HG02678 (cell line): ENCODE results near the gene ZNF407.

Experiments used
- ATAC-seq: cut with Tn5 transposase; IDR thresholded peaks from one replicate; pipeline ENCODE4 v1.9.1; 2021; ENCODE audit warnings: mild to moderate bottlenecking, moderate library complexity; ENCODE audit not compliant: unreplicated experiment

ZNF407 gene

GRCh38 chr18:75035928-75036327, 438.3 kb downstream of the ZNF407 start:
- ATAC-seq: no peak

- no peak for ATAC-seq
Measured at GRCh38 chr18:75036917-75037688, 439.4 kb downstream of the ZNF407 start.

DNA sequence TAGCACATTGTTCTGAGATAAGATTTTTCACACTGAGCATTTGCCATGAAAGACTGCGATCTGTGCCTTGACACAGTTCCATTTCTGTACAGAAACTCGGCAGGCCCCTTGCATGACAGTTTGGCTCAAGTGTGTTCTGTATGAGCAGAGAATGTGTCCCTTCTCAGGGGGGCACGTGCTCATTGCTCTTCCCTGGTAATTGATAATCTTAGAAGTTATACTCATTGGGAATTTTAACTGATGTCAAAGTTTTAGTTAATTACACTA, 440.0 kb downstream of the ZNF407 start:
- no peak for ATAC-seq

GRCh38 chr18:75041586-75041985, 443.9 kb downstream of the ZNF407 start:
- ATAC-seq: no peak

GRCh38 chr18:75043478-75043877, 445.8 kb downstream of the ZNF407 start:
- no peak for ATAC-seq

DNA sequence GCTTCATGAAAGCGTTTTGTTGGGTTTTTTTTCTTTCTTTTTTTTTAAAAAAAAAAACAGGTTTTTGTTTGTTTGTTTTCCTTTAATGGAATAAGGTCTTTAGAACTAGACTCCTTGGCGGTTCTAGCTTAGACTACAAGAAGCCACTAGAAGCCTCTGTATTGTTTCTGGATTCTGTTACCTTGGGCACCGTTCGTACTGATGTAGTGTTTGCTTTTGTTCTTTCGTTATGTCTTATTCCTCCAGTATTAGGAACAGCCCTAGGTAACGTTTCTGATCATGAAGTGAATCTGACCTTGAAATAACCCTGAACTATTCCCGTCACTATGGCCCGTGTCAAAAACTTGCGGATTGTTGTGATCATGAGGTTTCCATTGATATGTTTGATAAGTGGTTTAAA, 446.6 kb downstream of the ZNF407 start:
- no peak for ATAC-seq

- no peak for ATAC-seq
Measured at GRCh38 chr18:75044791-75045190, 447.1 kb downstream of the ZNF407 start.

DNA sequence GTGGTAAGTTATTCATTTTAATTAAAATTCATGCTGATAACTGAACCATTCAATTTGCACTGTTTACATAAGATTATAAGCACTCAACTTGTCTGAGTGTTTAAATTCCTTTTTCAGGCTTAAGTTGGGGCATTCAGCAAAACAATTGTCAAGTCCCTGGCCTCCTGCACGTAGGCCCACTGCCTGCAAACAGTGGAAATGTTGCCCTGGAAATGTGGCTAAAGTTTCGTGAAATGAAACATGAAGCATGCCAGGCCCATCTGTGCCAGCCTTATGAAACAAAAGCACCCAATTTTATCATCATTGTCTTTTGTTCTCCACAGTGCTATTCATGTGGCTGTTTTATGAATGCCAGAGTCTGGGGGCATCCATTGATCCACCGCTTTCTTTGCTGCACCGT, 447.6 kb downstream of the ZNF407 start:
- no peak for ATAC-seq

DNA sequence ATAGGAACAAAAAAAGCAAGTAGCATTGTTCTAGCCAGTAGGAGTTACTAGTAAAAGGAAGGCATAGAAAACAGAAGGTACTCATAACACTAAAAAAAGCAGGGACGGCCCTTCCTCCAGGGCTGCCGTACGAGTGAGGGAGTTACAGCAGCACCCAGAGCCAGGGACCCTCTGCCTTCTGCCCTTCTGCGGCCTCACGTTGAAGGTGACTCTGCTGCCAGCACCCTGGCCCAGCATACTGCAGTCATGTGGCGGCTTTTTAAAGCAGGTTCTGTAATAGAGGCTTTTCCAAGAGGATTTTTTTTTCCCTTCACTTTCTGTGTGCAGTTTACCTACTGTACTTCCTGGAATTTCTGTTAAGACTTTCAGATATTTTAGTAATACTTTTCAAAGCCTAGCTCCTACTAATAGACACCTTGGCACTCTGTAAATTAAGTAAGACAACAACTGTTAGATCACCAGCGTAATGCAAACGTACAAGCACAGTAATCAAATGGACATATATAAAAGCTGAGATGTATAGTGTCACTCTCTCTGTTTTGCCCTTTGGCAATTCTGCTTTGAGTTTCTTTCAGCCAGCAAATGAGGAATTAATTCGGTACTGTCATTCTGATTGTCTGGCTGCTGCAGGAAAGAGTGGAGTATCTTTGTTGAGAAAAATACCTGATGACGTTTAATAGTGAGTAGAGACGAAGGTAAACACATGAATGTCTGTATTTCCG, 449.7 kb downstream of the ZNF407 start:
- ATAC-seq: no peak

GRCh38 chr18:75048776-75049454, 451.2 kb downstream of the ZNF407 start:
- ATAC-seq: no peak

GRCh38 chr18:75049455-75049789, 451.8 kb downstream of the ZNF407 start:
- ATAC-seq: no peak

- ATAC-seq: no peak
Measured at GRCh38 chr18:75051757-75052156, 454.1 kb downstream of the ZNF407 start.

GRCh38 chr18:75052475-75052874, 454.8 kb downstream of the ZNF407 start:
- ATAC-seq: no peak

DNA sequence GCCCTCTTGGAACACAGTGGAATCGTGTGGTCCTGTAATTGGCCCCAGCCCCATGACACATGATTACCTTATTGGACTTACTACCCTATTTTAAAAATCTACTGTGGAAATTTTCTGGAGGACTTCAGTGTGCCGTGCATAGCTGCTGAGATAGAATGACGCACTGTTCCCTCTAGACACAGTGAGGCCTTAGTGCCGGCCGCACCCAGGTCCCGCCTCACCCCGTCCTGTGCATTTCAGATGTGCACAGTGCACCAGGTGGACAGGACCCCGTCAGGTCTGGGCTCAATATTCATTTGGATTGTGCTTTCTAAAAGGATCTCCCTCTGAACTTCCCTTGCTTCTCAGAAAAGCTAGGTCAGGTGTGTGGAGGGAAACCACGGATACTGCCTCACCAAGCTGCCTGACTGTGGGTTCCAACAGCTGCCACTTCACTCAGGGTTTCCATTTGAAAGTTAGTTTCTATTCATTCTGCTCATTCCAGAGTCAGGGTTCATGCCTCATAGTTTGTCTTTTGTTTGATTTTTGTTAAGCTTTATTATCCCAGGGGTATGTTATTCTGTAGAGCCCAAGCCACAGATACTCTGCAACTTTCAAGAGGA, 455.5 kb downstream of the ZNF407 start:
- ATAC-seq: no peak

DNA sequence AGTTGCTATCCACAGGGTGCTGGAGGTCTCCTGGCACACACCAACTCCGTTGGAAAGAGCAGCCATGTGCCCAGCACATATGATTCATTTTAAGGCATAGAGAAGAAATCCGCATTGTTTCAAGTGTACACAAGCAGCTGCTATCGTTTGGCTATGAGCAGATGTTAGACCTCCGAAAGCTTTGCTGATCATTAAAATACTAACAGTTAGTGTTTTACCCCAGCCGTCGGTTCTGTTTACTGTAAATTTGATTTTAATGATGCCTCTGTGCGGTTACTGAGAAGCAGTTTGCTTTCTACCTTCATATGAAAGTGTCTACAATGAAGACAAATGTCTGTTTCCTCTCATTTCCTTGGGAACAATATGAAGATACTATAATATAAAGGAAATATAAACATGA, 456.4 kb downstream of the ZNF407 start:
- no peak for ATAC-seq

DNA sequence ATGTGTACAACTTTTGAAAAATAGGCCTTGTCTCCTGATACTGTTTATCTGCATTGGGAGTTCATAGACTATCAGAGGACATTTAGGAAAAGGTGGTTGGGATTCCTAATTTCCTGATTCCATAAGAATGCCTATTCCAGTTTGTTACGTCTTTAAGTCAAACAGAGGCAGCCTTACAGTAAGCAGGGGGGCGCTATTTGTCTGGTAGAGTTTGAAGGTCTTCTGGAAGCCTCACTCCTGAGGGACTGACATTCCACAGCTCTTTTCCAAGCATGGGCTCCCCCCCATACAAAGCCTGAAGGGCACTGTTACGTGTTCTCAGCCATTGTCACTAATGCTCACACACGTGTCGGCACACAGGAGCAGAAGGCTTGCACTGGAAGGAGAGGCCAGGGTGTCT, 456.9 kb downstream of the ZNF407 start:
- ATAC-seq: no peak

- no peak for ATAC-seq
Measured at GRCh38 chr18:75057169-75057960, 459.7 kb downstream of the ZNF407 start.

DNA sequence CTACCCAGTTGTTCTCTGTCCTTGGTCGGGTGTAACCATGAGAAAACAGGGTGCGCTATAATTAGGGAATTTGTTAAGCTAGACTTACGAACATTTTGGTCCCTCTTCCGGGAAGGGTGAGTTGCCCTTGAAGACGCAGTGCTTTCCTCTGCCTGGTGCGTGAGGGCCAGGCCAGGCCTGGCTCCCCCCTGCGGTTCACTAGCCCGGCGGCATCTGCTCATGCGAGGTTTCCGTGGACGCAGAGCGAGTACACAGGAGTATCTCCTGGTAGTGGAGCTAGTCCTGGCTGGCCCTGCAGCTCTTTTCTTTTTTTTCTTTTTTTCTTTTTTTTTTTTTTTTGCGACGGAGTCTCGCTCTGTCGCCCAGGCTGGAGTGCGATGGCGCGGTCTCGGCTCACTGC, 462.5 kb downstream of the ZNF407 start:
- no peak for ATAC-seq

DNA sequence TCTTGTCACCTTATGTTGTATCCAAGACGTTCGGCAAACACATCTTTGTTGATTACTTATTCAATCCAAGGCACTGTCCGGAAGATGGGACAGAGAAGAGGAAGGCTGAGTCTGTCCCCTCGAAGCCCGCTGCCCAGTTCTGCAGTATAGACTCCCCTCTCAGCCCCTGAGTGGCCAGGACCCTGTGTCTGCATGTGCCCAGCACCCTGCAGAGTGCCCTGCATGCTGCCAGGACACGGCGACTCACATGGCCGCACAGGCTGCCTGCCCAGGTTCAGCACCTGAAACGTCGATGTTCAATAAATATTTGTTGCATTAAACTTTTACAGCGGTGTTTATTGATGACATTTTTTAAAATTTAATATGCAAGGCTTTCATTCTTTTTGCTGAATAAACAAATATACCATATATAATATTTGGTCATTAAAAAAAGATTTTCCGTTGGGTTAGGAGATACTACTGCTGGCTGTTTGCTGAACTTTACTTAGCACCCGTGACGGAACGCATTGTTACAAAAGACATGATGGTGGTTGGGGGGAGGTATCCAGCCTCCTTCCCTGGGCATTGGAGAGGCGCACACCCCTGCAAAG, 464.7 kb downstream of the ZNF407 start:
- ATAC-seq: no peak

GRCh38 chr18:75063196-75063595, 465.5 kb downstream of the ZNF407 start:
- ATAC-seq: no peak
